CD14-positive monocyte (primary cell): ENCODE results near the gene GAS6. TPM values are rescaled to one million over a fixed set of nuclear protein-coding genes. Genes with fewer than 3 reads are reported as not detected.

ENCODE experiments used
- DNase-seq, 3 donors: peaks; one replicate each; pipeline ENCODE4 v3.0.0-alpha.2; 2011 to 2022
- H2AFZ ChIP-seq: 2 replicates; pipeline ENCODE4 v1.6.0; 2012; ENCODE audit warnings: mild to moderate bottlenecking, low read depth, low read length, inconsistent platforms; ENCODE audit not compliant: insufficient read depth, poor library complexity, severe bottlenecking
- H3K27ac ChIP-seq, 2 donors: 1 replicate in 1 of 2; 2 replicates in 1 of 2; pipeline ENCODE4 v1.5.1; 2012 to 2013; ENCODE audit warnings: low read length in 2 of 2, control low read depth in 1 of 2, inconsistent platforms in 1 of 2, low read depth in 1 of 2, mild to moderate bottlenecking in 1 of 2
- H3K27me3 ChIP-seq, 2 donors: one replicate each; pipeline versions ENCODE4 v1.6.0 to v1.6.1; 2011 to 2013; ENCODE audit warnings: low read length in 2 of 2; ENCODE audit not compliant: control insufficient read depth in 2 of 2, insufficient read depth in 2 of 2
- H3K36me3 ChIP-seq, 2 donors: replicated peaks in 1 of 2; 1 replicate in 1 of 2; 2 replicates in 1 of 2; pipeline versions ENCODE4 v1.5.1 to v1.6.1; 2012 to 2013; ENCODE audit warnings: low read length in 2 of 2, control low read depth in 1 of 2, inconsistent platforms in 1 of 2, mild to moderate bottlenecking in 1 of 2; ENCODE audit not compliant: insufficient read depth in 2 of 2, control insufficient read depth in 1 of 2
- H3K4me1 ChIP-seq, 2 donors: 1 replicate in 1 of 2; 2 replicates in 1 of 2; pipeline versions ENCODE4 v1.5.1 to v1.6.1; 2012 to 2013; ENCODE audit warnings: low read length in 2 of 2, control low read depth in 1 of 2, inconsistent platforms in 1 of 2, mild to moderate bottlenecking in 1 of 2, moderate library complexity in 1 of 2; ENCODE audit not compliant: insufficient read depth in 2 of 2, control insufficient read depth in 1 of 2
- H3K4me2 ChIP-seq: replicated peaks from 2 replicates; pipeline ENCODE3; 2012; ENCODE audit warnings: low read length, moderate library complexity, mild to moderate bottlenecking; ENCODE audit not compliant: poor library complexity, severe bottlenecking; ENCODE audit errors: extremely low read depth
- H3K4me3 ChIP-seq, 3 experiments: fragments of 200-600 bp in 1 of 3; sonication (generic) in 1 of 3; replicated peaks in 1 of 3; 1 replicate in 2 of 3; 2 replicates in 1 of 3; pipeline ENCODE4 v1.5.1; 2011 to 2013; ENCODE audit warnings: low read length in 3 of 3, mild to moderate bottlenecking in 3 of 3, control low read depth in 2 of 3, low read depth in 2 of 3, inconsistent platforms in 1 of 3, moderate library complexity in 1 of 3
- H3K79me2 ChIP-seq: 2 replicates; pipeline ENCODE4 v1.6.0; 2012; ENCODE audit warnings: mild to moderate bottlenecking, control low read depth, inconsistent platforms, low read length, moderate library complexity; ENCODE audit not compliant: insufficient read depth
- H3K9ac ChIP-seq: 2 replicates; pipeline ENCODE4 v1.6.0; 2017; ENCODE audit warnings: low read length, mild to moderate bottlenecking; ENCODE audit not compliant: insufficient read depth, poor library complexity, severe bottlenecking
- H3K9me3 ChIP-seq, 2 donors: replicated peaks in 1 of 2; 1 replicate in 1 of 2; 2 replicates in 1 of 2; pipeline versions ENCODE4 v1.5.1 to v1.6.1; 2012 to 2013; ENCODE audit warnings: low read length in 2 of 2, control low read depth in 1 of 2; ENCODE audit not compliant: control insufficient read depth in 1 of 2, insufficient read depth in 1 of 2
- H4K20me1 ChIP-seq: 2 replicates; pipeline ENCODE4 v1.6.0; 2012; ENCODE audit warnings: mild to moderate bottlenecking, low read length, control low read depth, moderate library complexity; ENCODE audit not compliant: insufficient read depth
- H3K27ac Mint-ChIP-seq, 7 donors: one replicate each; pipeline ENCODE4 v1.8.0; 2020; ENCODE audit warnings: mild to moderate bottlenecking in 7 of 7, mixed read lengths in 7 of 7, moderate library complexity in 6 of 7, inconsistent platforms in 2 of 7
- H3K27me3 Mint-ChIP-seq, 3 donors: one replicate each; pipeline ENCODE4 v1.8.0; 2021 to 2022; ENCODE audit warnings: low read depth in 3 of 3, mild to moderate bottlenecking in 3 of 3, mixed read lengths in 3 of 3, moderate library complexity in 3 of 3, inconsistent platforms in 1 of 3
- H3K36me3 Mint-ChIP-seq, 2 donors: one replicate each; pipeline ENCODE4 v1.8.0; 2020; ENCODE audit warnings: mixed read lengths in 2 of 2, inconsistent platforms in 1 of 2, mild to moderate bottlenecking in 1 of 2
- H3K4me1 Mint-ChIP-seq: one replicate; pipeline ENCODE4 v1.8.0; 2020; ENCODE audit warnings: mild to moderate bottlenecking, mixed read lengths
- H3K4me3 Mint-ChIP-seq, 2 donors: one replicate each; pipeline ENCODE4 v1.8.0; 2020; ENCODE audit warnings: mild to moderate bottlenecking in 2 of 2, mixed read lengths in 2 of 2, moderate library complexity in 1 of 2
- H3K9me3 Mint-ChIP-seq, 7 donors: one replicate each; pipeline ENCODE4 v1.8.0; 2020 to 2022; ENCODE audit warnings: mixed read lengths in 7 of 7, mild to moderate bottlenecking in 6 of 7, moderate library complexity in 6 of 7, inconsistent platforms in 2 of 7
- CTCF ChIP-seq: fragments of 200-600 bp; IDR thresholded peaks from one replicate; pipeline ENCODE4 v1.8.0; 2022; ENCODE audit warnings: antibody characterized with exemption, mild to moderate bottlenecking
- WGBS: methylation state at CpG from one replicate; pipeline ENCODE4 v1.1.5; 2013; ENCODE audit warnings: missing lambda C conversion rate; ENCODE audit not compliant: insufficient coverage; 5-methylcytosine and 5-hydroxymethylcytosine counted together
- intact Hi-C, 2 donors: fragments of 100-400 bp; cut with micrococcal nuclease; formaldehyde crosslinking; loops; one replicate each; pipeline versions ENCODE4 v1.15.0 to v1.15.1; 2023
- polyA plus RNA-seq, 3 donors: library from polyadenylated mRNA; depleted of rRNA in 1 of 3; unstranded in 2 of 3; stranded (reverse) in 1 of 3; fragments of 300-500 nt in 2 of 3; fragments of >200 nt in 1 of 3; fragmentation: Illumina TruSeq in 2 of 3; gene quantifications; 1 replicate in 2 of 3; 2 replicates in 1 of 3; pipeline ENCODE4 v1.2.3, GENCODE V29; 2012 to 2021

Gene GAS6
- polyA plus RNA-seq, 3 donors = 1.8 to 7.5 (median 1.9) TPM

GRCh38 chr13:113782472-113782871, 81.4 kb downstream of the GAS6 start:
- Histone ChIP-seq H3K79me2 (no peaks in the 10 kb centered on the region), H3K27ac (no peak overlapping the region), H3K9me3 (peaks cover 0 to 3% of the 10 kb centered on the region in 2 donors), H3K4me1 (no peaks in the 10 kb centered on the region), H3K36me3 (no peaks in the 10 kb centered on the region), H3K9ac (no peak overlapping the region), H3K4me3 (no peak overlapping the region), H3K4me2 (no peak overlapping the region), H2AFZ (no peak overlapping the region), H3K27me3 (no peaks in the 10 kb centered on the region), H4K20me1 (no peaks in the 10 kb centered on the region)
- no peak overlapping the region for H3K4me3 Mint-ChIP-seq
- TF ChIP-seq CTCF = no peak
- no peaks in the 10 kb centered on the region for H3K36me3 Mint-ChIP-seq
- peaks cover 4% of the 10 kb centered on the region for H3K4me1 Mint-ChIP-seq
- H3K27me3 Mint-ChIP-seq = peaks cover 11 to 12% (median 11%) of the 10 kb centered on the region in 3 donors
- whole genome bisulfite sequencing = 82% methylated on average over 10 of the region's 14 CpGs
- no peak overlapping the region for H3K27ac Mint-ChIP-seq
- peaks cover 0 to 10% (median 6%) of the 10 kb centered on the region in 7 donors for H3K9me3 Mint-ChIP-seq
- intact Hi-C loops = no loop called here
- no peak for DNase-seq

GRCh38 chr13:113781571-113781970, 82.3 kb downstream of the GAS6 start:
- Histone ChIP-seq H3K36me3 (no peaks in the 10 kb centered on the region), H2AFZ (no peak overlapping the region), H3K4me3 (no peak overlapping the region), H3K9me3 (peaks cover 0 to 5% of the 10 kb centered on the region in 2 donors), H4K20me1 (no peaks in the 10 kb centered on the region), H3K4me2 (no peak overlapping the region), H3K4me1 (no peaks in the 10 kb centered on the region), H3K9ac (no peak overlapping the region), H3K27ac (no peak overlapping the region), H3K27me3 (no peaks in the 10 kb centered on the region), H3K79me2 (no peaks in the 10 kb centered on the region)
- H3K4me3 Mint-ChIP-seq = no peak overlapping the region
- no CpG with 5 or more reads among the region's 2 CpGs for WGBS
- H3K27ac Mint-ChIP-seq = no peak overlapping the region
- no peak for TF ChIP-seq CTCF
- peaks cover 4% of the 10 kb centered on the region for H3K4me1 Mint-ChIP-seq
- peaks cover 12 to 15% (median 13%) of the 10 kb centered on the region in 3 donors for H3K27me3 Mint-ChIP-seq
- H3K36me3 Mint-ChIP-seq = no peaks in the 10 kb centered on the region
- peaks cover 0 to 14% (median 6%) of the 10 kb centered on the region in 7 donors for H3K9me3 Mint-ChIP-seq
- DNase-seq = no peak
- intact Hi-C loops = no loop called here
